Measurements from ENCODE around the gene CCDC182. TPM values are rescaled to one million over a fixed set of nuclear protein-coding genes. Genes with fewer than 3 reads are reported as not detected.

CCDC182 gene
- total and polyA plus RNA-seq, 7 experiments from 2014 or later = not detected

DNA sequence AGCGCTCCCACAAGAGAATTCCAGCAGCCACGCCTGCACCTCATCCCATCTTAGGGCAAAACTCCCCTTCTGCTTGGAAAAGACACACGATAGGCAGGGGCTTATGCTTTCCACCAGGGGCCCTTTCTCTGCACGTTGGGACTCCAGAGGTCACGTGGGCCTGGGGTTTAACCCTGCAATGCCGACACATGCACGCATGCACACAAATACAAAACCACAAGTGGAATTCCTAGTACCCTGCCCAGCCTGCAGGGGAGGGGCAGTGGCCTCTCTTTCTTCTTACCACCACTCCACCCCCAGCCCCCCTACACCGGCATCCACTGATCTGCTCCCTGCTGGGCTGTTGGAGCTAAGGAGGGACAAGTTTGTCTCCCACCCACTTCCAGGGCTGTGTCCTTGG lies 16.8 kb upstream of the CCDC182 start:
- ChIA-PET POLR2A (no interaction called here), CTCF (interaction anchor here (0.6 kb wide), 1 partner anchor 164 kb away, joined by 3 read pairs; no protein-coding TSS in a partner anchor)
- intact Hi-C loops (cut with micrococcal nuclease) = no loop called here
- Mint-ChIP-seq H3K4me1 (peaks cover 0 to 2% (median 0%) of the 10 kb centered on the region in 7 donors), H3K36me3 (no peaks in the 10 kb centered on the region), H3K9me3 (no peaks in the 10 kb centered on the region), H3K27me3 (peaks cover 0 to 21% (median 8%) of the 10 kb centered on the region in 5 donors), H3K27ac (no peak overlapping the region), H3K4me3 (no peak overlapping the region)
- no peaks in the 10 kb centered on the region for H3K36me3 ChIP-seq (ENCODE audit: control insufficient read depth in 2 of 3, insufficient read depth in 3 of 3, low read length in 3 of 3)
- H3K9me3 ChIP-seq (ENCODE audit: control insufficient read depth in 2 of 3, low read length in 3 of 3) = no peaks in the 10 kb centered on the region
- H3K4me1 ChIP-seq (ENCODE audit: control insufficient read depth in 2 of 2, insufficient read depth in 2 of 2, low read length in 2 of 2) = no peaks in the 10 kb centered on the region
- H3K27ac ChIP-seq (ENCODE audit: low read depth, low read length) = no peak overlapping the region
- no peaks in the 10 kb centered on the region for H3K27me3 ChIP-seq (ENCODE audit: control insufficient read depth in 2 of 2, insufficient read depth in 2 of 2, low read length in 2 of 2)
- H3K4me3 ChIP-seq (ENCODE audit: low read length) = no peak overlapping the region
- DNase-seq = no peak
- no peak for ATAC-seq

DNA sequence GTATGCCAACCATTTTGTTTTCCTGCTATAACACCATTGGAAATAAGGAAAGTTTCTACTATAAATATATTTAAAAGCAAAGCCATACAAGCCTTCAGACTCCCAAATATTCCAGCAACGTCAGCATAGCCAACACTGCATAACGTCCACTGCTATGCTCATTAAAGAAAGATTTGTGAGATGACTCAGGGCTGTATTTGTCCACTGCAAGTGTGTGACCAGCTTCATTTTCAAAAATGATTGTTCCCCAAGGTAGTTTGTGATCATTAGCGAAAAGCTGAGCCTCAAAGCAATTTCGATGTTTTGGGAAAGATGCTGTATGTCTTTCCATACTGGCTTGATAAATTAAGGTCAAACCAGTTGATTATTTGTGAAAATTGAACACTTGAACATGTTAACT lies 14.9 kb upstream of the CCDC182 start:
- POLR2A ChIA-PET = no interaction called here
- ATAC-seq = no peak
- no peak overlapping the region for H3K27ac ChIP-seq (ENCODE audit: low read depth, low read length)
- no peaks in the 10 kb centered on the region for H3K36me3 ChIP-seq (ENCODE audit: control insufficient read depth in 2 of 3, insufficient read depth in 3 of 3, low read length in 3 of 3)
- H3K4me3 Mint-ChIP-seq = no peak overlapping the region
- CTCF ChIA-PET = no interaction called here
- H3K4me1 Mint-ChIP-seq = no peaks in the 10 kb centered on the region
- no peaks in the 10 kb centered on the region for H3K9me3 ChIP-seq (ENCODE audit: control insufficient read depth in 2 of 3, low read length in 3 of 3)
- intact Hi-C loops (cut with micrococcal nuclease) = no loop called here
- H3K27ac Mint-ChIP-seq = no peak overlapping the region
- peaks cover 0 to 19% (median 4%) of the 10 kb centered on the region in 5 donors for H3K27me3 Mint-ChIP-seq
- H3K4me1 ChIP-seq (ENCODE audit: control insufficient read depth in 2 of 2, insufficient read depth in 2 of 2, low read length in 2 of 2) = no peaks in the 10 kb centered on the region
- no peak overlapping the region for H3K4me3 ChIP-seq (ENCODE audit: low read length)
- no peak for DNase-seq
- H3K36me3 Mint-ChIP-seq = no peaks in the 10 kb centered on the region
- no peaks in the 10 kb centered on the region for H3K27me3 ChIP-seq (ENCODE audit: control insufficient read depth in 2 of 2, insufficient read depth in 2 of 2, low read length in 2 of 2)
- H3K9me3 Mint-ChIP-seq = no peaks in the 10 kb centered on the region

DNA sequence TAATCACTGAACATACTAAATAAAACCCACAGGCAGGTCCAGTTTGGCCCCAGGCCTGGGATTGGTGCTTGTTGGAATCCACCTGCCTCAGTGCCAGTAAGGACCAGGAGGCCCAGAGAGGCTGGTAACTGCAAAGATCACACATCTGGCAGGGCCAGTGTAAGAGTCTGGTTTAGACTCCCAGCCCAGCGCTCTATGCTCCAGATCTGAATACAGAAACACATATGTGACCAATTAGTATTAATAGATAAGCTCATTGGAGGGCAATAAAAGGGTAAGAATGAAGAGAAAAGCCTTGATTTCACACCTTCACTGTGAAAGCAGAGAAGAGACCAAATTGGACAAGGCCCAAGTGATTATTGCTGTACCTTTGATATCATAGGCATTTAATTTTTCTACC lies 13.6 kb upstream of the CCDC182 start:
- ATAC-seq (no peak), DNase-seq (no peak)
- intact Hi-C loops (cut with micrococcal nuclease) = no loop called here
- no peak overlapping the region for H3K27ac Mint-ChIP-seq
- POLR2A ChIA-PET = no interaction called here
- Histone ChIP-seq H3K9me3 (ENCODE audit: control insufficient read depth in 2 of 3, low read length in 3 of 3) (no peaks in the 10 kb centered on the region), H3K27me3 (ENCODE audit: control insufficient read depth in 2 of 2, insufficient read depth in 2 of 2, low read length in 2 of 2) (no peaks in the 10 kb centered on the region), H3K4me1 (ENCODE audit: control insufficient read depth in 2 of 2, insufficient read depth in 2 of 2, low read length in 2 of 2) (no peaks in the 10 kb centered on the region), H3K36me3 (ENCODE audit: control insufficient read depth in 2 of 3, insufficient read depth in 3 of 3, low read length in 3 of 3) (no peaks in the 10 kb centered on the region), H3K4me3 (ENCODE audit: low read length) (no peak overlapping the region), H3K27ac (ENCODE audit: low read depth, low read length) (no peak overlapping the region)
- no peaks in the 10 kb centered on the region for H3K9me3 Mint-ChIP-seq
- CTCF ChIA-PET = no interaction called here
- peaks cover 0 to 19% (median 4%) of the 10 kb centered on the region in 5 donors for H3K27me3 Mint-ChIP-seq
- no peak overlapping the region for H3K4me3 Mint-ChIP-seq
- no peaks in the 10 kb centered on the region for H3K36me3 Mint-ChIP-seq
- H3K4me1 Mint-ChIP-seq = no peaks in the 10 kb centered on the region

DNA sequence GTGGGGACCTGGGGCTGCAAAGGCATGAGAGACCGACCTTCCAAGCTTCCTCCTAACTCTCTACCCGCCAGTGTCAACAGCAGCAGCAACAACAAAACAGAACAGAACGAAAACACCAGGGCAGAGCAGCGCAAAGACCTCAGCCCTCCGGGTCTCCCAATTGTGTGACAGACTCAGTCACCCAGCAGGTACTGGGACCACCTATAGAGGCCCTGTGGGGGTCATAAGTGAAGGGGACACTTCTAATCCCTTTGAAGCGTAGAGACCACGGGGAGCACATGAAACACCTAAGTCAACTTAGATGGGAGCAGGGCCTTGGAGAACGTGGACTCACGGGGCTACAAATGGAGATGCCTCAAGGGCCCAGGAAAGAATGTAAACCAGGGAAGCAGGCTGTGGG lies 12.6 kb upstream of the CCDC182 start:
- Histone ChIP-seq H3K27ac (ENCODE audit: low read depth, low read length) (no peak overlapping the region), H3K4me1 (ENCODE audit: control insufficient read depth in 2 of 2, insufficient read depth in 2 of 2, low read length in 2 of 2) (no peaks in the 10 kb centered on the region), H3K4me3 (ENCODE audit: low read length) (no peak overlapping the region), H3K27me3 (ENCODE audit: control insufficient read depth in 2 of 2, insufficient read depth in 2 of 2, low read length in 2 of 2) (no peaks in the 10 kb centered on the region), H3K9me3 (ENCODE audit: control insufficient read depth in 2 of 3, low read length in 3 of 3) (no peaks in the 10 kb centered on the region), H3K36me3 (ENCODE audit: control insufficient read depth in 2 of 3, insufficient read depth in 3 of 3, low read length in 3 of 3) (no peaks in the 10 kb centered on the region)
- Mint-ChIP-seq H3K4me3 (no peak overlapping the region), H3K36me3 (no peaks in the 10 kb centered on the region), H3K9me3 (no peaks in the 10 kb centered on the region), H3K4me1 (no peaks in the 10 kb centered on the region), H3K27ac (no peak overlapping the region), H3K27me3 (peaks cover 0 to 18% (median 4%) of the 10 kb centered on the region in 5 donors)
- ATAC-seq (no peak), DNase-seq (no peak)
- POLR2A ChIA-PET = no interaction called here
- CTCF ChIA-PET = interaction anchor here (0.6 to 0.8 kb wide), 2 partner anchors 10 to 648 kb away, joined by 3 to 4 read pairs; no protein-coding TSS in a partner anchor
- intact Hi-C loops (cut with micrococcal nuclease) = no loop called here

DNA sequence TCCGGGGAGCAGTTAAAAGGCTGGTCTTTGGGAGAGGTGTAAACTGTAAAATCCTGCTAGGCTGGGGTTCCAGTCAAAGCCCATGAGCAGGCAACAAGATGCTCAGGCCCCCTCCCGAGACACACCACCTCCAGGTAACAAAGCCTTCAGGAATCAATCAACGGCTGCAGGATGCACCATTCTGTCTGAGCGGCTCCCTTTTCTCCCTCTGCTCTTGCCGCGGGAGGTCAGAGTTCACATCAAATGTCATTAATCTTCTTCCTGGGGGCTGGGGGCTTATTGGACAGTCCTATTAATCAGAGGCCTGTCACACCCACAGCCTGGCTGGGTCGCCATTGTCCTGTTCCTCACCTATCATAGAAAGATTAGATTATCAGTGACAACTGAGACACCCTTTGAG lies 11.9 kb upstream of the CCDC182 start:
- H3K4me3 Mint-ChIP-seq = no peak overlapping the region
- Histone ChIP-seq H3K9me3 (ENCODE audit: control insufficient read depth in 2 of 3, low read length in 3 of 3) (no peaks in the 10 kb centered on the region), H3K4me1 (ENCODE audit: control insufficient read depth in 2 of 2, insufficient read depth in 2 of 2, low read length in 2 of 2) (no peaks in the 10 kb centered on the region), H3K36me3 (ENCODE audit: control insufficient read depth in 2 of 3, insufficient read depth in 3 of 3, low read length in 3 of 3) (no peaks in the 10 kb centered on the region), H3K4me3 (ENCODE audit: low read length) (no peak overlapping the region), H3K27ac (ENCODE audit: low read depth, low read length) (no peak overlapping the region), H3K27me3 (ENCODE audit: control insufficient read depth in 2 of 2, insufficient read depth in 2 of 2, low read length in 2 of 2) (no peaks in the 10 kb centered on the region)
- H3K27me3 Mint-ChIP-seq = peaks cover 0 to 11% (median 3%) of the 10 kb centered on the region in 5 donors
- H3K9me3 Mint-ChIP-seq = no peaks in the 10 kb centered on the region
- H3K27ac Mint-ChIP-seq = no peak overlapping the region
- POLR2A ChIA-PET = no interaction called here
- H3K36me3 Mint-ChIP-seq = no peaks in the 10 kb centered on the region
- no peaks in the 10 kb centered on the region for H3K4me1 Mint-ChIP-seq
- ATAC-seq (no peak), DNase-seq (no peak)
- CTCF ChIA-PET = interaction anchor here (0.6 to 0.8 kb wide), 2 partner anchors 9 to 647 kb away, joined by 3 to 4 read pairs; no protein-coding TSS in a partner anchor
- intact Hi-C loops (cut with micrococcal nuclease) = no loop called here

DNA sequence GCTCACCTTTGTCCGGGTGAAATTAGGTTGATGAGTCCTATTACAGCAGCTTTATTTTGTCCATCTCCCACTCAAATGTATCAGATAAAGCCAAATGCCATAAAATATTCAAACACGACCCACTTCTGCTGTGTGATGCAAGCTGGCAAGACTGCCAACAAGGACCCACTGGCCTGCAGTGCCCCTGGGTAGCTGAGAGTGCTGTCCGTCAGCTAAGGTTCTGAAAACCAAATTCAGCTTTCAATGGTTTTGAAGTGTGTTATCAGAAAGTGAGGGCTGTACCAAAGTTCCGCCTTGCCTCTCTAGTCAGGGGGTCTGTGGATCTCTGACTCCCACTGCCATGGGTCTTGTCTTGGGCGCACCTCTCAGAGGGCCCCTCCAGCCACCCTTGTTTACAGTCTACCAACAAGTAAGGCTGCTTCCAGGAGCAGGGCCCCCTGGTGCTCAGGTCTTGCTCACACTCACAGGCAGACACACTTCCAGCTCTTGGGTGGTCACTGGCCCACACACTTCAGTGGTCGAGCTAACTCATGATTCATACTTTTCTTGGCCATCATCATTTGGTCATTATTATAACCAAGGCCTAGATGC lies 10.5 kb upstream of the CCDC182 start:
- intact Hi-C loops (cut with micrococcal nuclease) = no loop called here
- H3K4me1 ChIP-seq (ENCODE audit: control insufficient read depth in 2 of 2, insufficient read depth in 2 of 2, low read length in 2 of 2) = no peaks in the 10 kb centered on the region
- no peak overlapping the region for H3K4me3 Mint-ChIP-seq
- ChIA-PET POLR2A (no interaction called here), CTCF (interaction anchor here (0.9 to 1.3 kb wide), 2 partner anchors 8 to 158 kb away, joined by 3 read pairs; no protein-coding TSS in a partner anchor)
- H3K4me1 Mint-ChIP-seq = no peaks in the 10 kb centered on the region
- no peak overlapping the region for H3K4me3 ChIP-seq (ENCODE audit: low read length)
- no peaks in the 10 kb centered on the region for H3K9me3 Mint-ChIP-seq
- DNase-seq = no peak
- ATAC-seq = no peak
- H3K27me3 ChIP-seq (ENCODE audit: control insufficient read depth in 2 of 2, insufficient read depth in 2 of 2, low read length in 2 of 2) = no peaks in the 10 kb centered on the region
- no peaks in the 10 kb centered on the region for H3K36me3 ChIP-seq (ENCODE audit: control insufficient read depth in 2 of 3, insufficient read depth in 3 of 3, low read length in 3 of 3)
- no peaks in the 10 kb centered on the region for H3K9me3 ChIP-seq (ENCODE audit: control insufficient read depth in 2 of 3, low read length in 3 of 3)
- no peak overlapping the region for H3K27ac ChIP-seq (ENCODE audit: low read depth, low read length)
- no peak overlapping the region for H3K27ac Mint-ChIP-seq
- no peaks in the 10 kb centered on the region for H3K36me3 Mint-ChIP-seq
- H3K27me3 Mint-ChIP-seq = peaks cover 0 to 6% (median 0%) of the 10 kb centered on the region in 5 donors
